ENCODE data around the gene RPS10. TPM values are rescaled to one million over a fixed set of nuclear protein-coding genes. Genes with fewer than 3 reads are reported as not detected.

The RPS10 gene
- total and polyA plus RNA-seq, 2 experiments from 2014 or later, result 518 to 1,824 TPM

- peaks cover 9% of the 10 kb centered on the region for H3K27me3 ChIP-seq
- no peak overlapping the region for H3K4me2 ChIP-seq
- H3K27ac ChIP-seq, result no peak overlapping the region
- H3K9me3 ChIP-seq (ENCODE audit: low read depth), result no peaks in the 10 kb centered on the region
- no peaks in the 10 kb centered on the region for H3K9me2 ChIP-seq (replicated peaks; ENCODE audit: insufficient read depth)
- no peak for TF ChIP-seq EZH2 (IDR thresholded peaks at IDR 0.05; ENCODE audit: borderline replicate concordance)
- no peak for TF ChIP-seq CTCF (IDR thresholded peaks at IDR 0.05; ENCODE audit: poor library complexity)
- no peak for TF ChIP-seq EZH2phosphoT487 (IDR thresholded peaks at IDR 0.05; ENCODE audit: low read depth, severe bottlenecking, unreplicated experiment)
- no peaks in the 10 kb centered on the region for H3K79me2 ChIP-seq
- H3K36me3 ChIP-seq (replicated peaks; ENCODE audit: insufficient read depth, low read depth), result no peaks in the 10 kb centered on the region
- no peak overlapping the region for H2AFZ ChIP-seq
- DNase-seq (ENCODE audit: low spot score), result no peak
- no peaks in the 10 kb centered on the region for H4K20me1 ChIP-seq (ENCODE audit: insufficient read depth, poor library complexity, severe bottlenecking)
- 86% methylated on average over 5 of the region's 5 CpGs for WGBS (ENCODE audit: low lambda C conversion rate, missing lambda C conversion rate)
- no peak overlapping the region for H3K4me3 ChIP-seq
- H3K4me1 ChIP-seq (ENCODE audit: insufficient read depth), result peaks cover 4% of the 10 kb centered on the region
These were observed 35.1 kb upstream of the RPS10 start for GRCh38 chr6:34460796-34461507.

GRCh38 chr6:34459899-34460593 lies 34.2 kb upstream of the RPS10 start:
- Histone ChIP-seq H4K20me1 (ENCODE audit: insufficient read depth, poor library complexity, severe bottlenecking) (no peaks in the 10 kb centered on the region), H3K27me3 (peaks cover 3% of the 10 kb centered on the region), H3K36me3 (replicated peaks; ENCODE audit: insufficient read depth, low read depth) (no peaks in the 10 kb centered on the region), H3K9me3 (ENCODE audit: low read depth) (no peaks in the 10 kb centered on the region), H3K4me2 (no peak overlapping the region), H3K4me3 (no peak overlapping the region), H2AFZ (no peak overlapping the region), H3K79me2 (no peaks in the 10 kb centered on the region), H3K4me1 (ENCODE audit: insufficient read depth) (no peaks in the 10 kb centered on the region), H3K9me2 (replicated peaks; ENCODE audit: insufficient read depth) (no peaks in the 10 kb centered on the region), H3K27ac (no peak overlapping the region)
- peak; percentile 75 for DNase-seq (ENCODE audit: low spot score)
- TF ChIP-seq EZH2phosphoT487 (IDR thresholded peaks at IDR 0.05; ENCODE audit: low read depth, severe bottlenecking, unreplicated experiment), result no peak
- peak; percentile 80 for TF ChIP-seq CTCF (IDR thresholded peaks at IDR 0.05; ENCODE audit: poor library complexity)
- TF ChIP-seq EZH2 (IDR thresholded peaks at IDR 0.05; ENCODE audit: borderline replicate concordance), result no peak
- 53% methylated on average over 6 of the region's 6 CpGs for WGBS (ENCODE audit: low lambda C conversion rate, missing lambda C conversion rate)

GRCh38 chr6:34457742-34458735 lies 32.2 kb upstream of the RPS10 start:
- Histone ChIP-seq H3K79me2 (no peaks in the 10 kb centered on the region), H2AFZ (no peak overlapping the region), H3K36me3 (replicated peaks; ENCODE audit: insufficient read depth, low read depth) (no peaks in the 10 kb centered on the region), H3K4me2 (no peak overlapping the region), H3K9me3 (ENCODE audit: low read depth) (no peaks in the 10 kb centered on the region), H3K4me1 (ENCODE audit: insufficient read depth) (no peaks in the 10 kb centered on the region), H4K20me1 (ENCODE audit: insufficient read depth, poor library complexity, severe bottlenecking) (no peaks in the 10 kb centered on the region), H3K9me2 (replicated peaks; ENCODE audit: insufficient read depth) (no peaks in the 10 kb centered on the region), H3K4me3 (no peak overlapping the region), H3K27ac (no peak overlapping the region), H3K27me3 (no peaks in the 10 kb centered on the region)
- WGBS (ENCODE audit: low lambda C conversion rate, missing lambda C conversion rate), result 76% methylated on average over 14 of the region's 14 CpGs
- TF ChIP-seq EZH2 (IDR thresholded peaks at IDR 0.05; ENCODE audit: borderline replicate concordance), result no peak
- TF ChIP-seq EZH2phosphoT487 (IDR thresholded peaks at IDR 0.05; ENCODE audit: low read depth, severe bottlenecking, unreplicated experiment), result no peak
- no peak for TF ChIP-seq CTCF (IDR thresholded peaks at IDR 0.05; ENCODE audit: poor library complexity)
- DNase-seq (ENCODE audit: low spot score), result no peak
